OCI-LY7 (cell line): ENCODE data around the gene TSHZ2.

ENCODE experiments used
- CTCF ChIP-seq: fragments of 200-600 bp; sonication (generic); conservative IDR thresholded peaks from 2 replicates; pipeline ENCODE4 v1.5.1; 2014; ENCODE audit warnings: mild to moderate bottlenecking, antibody characterized with exemption, low read length, moderate library complexity, mixed read lengths
- EZH2phosphoT487 ChIP-seq: fragments of 200-600 bp; sonication (generic); IDR thresholded peaks from 2 replicates; pipeline ENCODE4 v1.6.1; 2018; ENCODE audit warnings: low read depth, borderline replicate concordance, mild to moderate bottlenecking, mixed run types, antibody characterized with exemption, low read length, moderate library complexity, mixed read lengths

GRCh38 chr20:53032046-53032445 is 59.9 kb downstream of the TSHZ2 start:
- TF ChIP-seq CTCF (no peak), EZH2phosphoT487 (no peak)
